ENCODE data around the gene MAN1A1. TPM values are rescaled to one million over a fixed set of nuclear protein-coding genes. Genes with fewer than 3 reads are reported as not detected.

The MAN1A1 gene
- total RNA-seq, 1 experiment from 2014 or later: 6.8 TPM

DNA sequence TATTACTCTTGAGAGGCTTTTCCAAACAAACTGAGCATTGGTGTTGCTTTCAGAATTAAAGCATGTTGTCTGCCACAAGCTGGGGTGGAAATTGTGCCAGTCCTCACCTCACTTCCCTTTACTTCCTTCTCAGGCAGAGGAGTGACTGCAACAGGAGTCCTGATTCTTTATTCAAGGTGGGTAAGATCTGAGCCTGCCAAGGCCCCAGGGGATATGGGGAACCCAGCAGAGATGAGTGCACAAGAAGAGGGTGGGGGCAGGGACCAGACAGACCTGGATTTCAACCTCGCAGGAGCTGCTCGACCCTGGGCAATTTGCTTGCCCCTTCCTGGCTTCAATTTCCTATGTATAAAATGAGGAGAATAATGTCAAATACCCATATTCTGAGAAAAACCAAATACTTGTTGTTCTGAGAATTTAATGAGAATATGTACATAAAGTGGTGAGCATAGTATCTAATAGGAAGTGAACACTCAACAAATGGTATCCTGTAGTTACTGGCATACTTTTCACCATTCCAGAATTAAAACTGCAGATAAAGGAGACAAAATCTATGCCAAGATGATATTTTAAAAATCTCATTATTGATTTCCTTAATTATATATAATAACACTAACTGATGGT is 17.8 kb downstream of the MAN1A1 start:
- Mint-ChIP-seq H3K27me3 (ENCODE audit: low read depth) (no peaks in the 10 kb centered on the region; the same call in 1 of the 2 replicates), H3K36me3 (no peaks in the 10 kb centered on the region), H3K4me1 (peaks cover 20% of the 10 kb centered on the region), H3K27ac (no peak overlapping the region), H3K9me3 (no peaks in the 10 kb centered on the region), H3K4me3 (no peak overlapping the region)
- ChIA-PET CTCF (interaction anchor here (2.5 kb wide), 1 partner anchor 19 kb away, joined by 7 read pairs; no protein-coding TSS in a partner anchor), POLR2A (no interaction called here)
- TF ChIP-seq MYBL2 (CRISPR knock-in tag; IDR thresholded peaks at IDR 0.05) (no peak), SOX15 (CRISPR knock-in tag; IDR thresholded peaks at IDR 0.05) (no peak), OVOL2 (CRISPR knock-in tag; IDR thresholded peaks at IDR 0.05; ENCODE audit: borderline replicate concordance) (no peak), ESRRA (CRISPR knock-in tag; IDR thresholded peaks at IDR 0.05; ENCODE audit: borderline replicate concordance) (no peak), CBFB (CRISPR knock-in tag; IDR thresholded peaks at IDR 0.05; ENCODE audit: low read depth) (no peak), FOXP1 (CRISPR knock-in tag; IDR thresholded peaks at IDR 0.05; ENCODE audit: borderline replicate concordance) (no peak), FOXJ3 (CRISPR knock-in tag; IDR thresholded peaks at IDR 0.05; ENCODE audit: borderline replicate concordance) (no peak), JAZF1 (CRISPR knock-in tag; IDR thresholded peaks at IDR 0.05) (no peak), TCF7 (CRISPR knock-in tag; IDR thresholded peaks at IDR 0.05; ENCODE audit: low read depth) (no peak)
- TF ChIP-seq, protein P1, sequence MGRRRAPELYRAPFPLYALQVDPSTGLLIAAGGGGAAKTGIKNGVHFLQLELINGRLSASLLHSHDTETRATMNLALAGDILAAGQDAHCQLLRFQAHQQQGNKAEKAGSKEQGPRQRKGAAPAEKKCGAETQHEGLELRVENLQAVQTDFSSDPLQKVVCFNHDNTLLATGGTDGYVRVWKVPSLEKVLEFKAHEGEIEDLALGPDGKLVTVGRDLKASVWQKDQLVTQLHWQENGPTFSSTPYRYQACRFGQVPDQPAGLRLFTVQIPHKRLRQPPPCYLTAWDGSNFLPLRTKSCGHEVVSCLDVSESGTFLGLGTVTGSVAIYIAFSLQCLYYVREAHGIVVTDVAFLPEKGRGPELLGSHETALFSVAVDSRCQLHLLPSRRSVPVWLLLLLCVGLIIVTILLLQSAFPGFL (CRISPR knock-in tag; IDR thresholded peaks at IDR 0.05; ENCODE audit: borderline replicate concordance): no peak
- TF ChIP-seq, protein P2, sequence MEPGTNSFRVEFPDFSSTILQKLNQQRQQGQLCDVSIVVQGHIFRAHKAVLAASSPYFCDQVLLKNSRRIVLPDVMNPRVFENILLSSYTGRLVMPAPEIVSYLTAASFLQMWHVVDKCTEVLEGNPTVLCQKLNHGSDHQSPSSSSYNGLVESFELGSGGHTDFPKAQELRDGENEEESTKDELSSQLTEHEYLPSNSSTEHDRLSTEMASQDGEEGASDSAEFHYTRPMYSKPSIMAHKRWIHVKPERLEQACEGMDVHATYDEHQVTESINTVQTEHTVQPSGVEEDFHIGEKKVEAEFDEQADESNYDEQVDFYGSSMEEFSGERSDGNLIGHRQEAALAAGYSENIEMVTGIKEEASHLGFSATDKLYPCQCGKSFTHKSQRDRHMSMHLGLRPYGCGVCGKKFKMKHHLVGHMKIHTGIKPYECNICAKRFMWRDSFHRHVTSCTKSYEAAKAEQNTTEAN (CRISPR knock-in tag; IDR thresholded peaks at IDR 0.05): no peak
- TF ChIP-seq, protein P3, sequence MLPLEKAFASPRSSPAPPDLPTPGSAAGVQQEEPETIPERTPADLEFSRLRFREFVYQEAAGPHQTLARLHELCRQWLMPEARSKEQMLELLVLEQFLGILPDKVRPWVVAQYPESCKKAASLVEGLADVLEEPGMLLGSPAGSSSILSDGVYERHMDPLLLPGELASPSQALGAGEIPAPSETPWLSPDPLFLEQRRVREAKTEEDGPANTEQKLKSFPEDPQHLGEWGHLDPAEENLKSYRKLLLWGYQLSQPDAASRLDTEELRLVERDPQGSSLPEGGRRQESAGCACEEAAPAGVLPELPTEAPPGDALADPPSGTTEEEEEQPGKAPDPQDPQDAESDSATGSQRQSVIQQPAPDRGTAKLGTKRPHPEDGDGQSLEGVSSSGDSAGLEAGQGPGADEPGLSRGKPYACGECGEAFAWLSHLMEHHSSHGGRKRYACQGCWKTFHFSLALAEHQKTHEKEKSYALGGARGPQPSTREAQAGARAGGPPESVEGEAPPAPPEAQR (CRISPR knock-in tag; IDR thresholded peaks at IDR 0.05): no peak
- ATAC-seq (peak; percentile 57), DNase-seq (ENCODE audit: low spot score) (no peak)

DNA sequence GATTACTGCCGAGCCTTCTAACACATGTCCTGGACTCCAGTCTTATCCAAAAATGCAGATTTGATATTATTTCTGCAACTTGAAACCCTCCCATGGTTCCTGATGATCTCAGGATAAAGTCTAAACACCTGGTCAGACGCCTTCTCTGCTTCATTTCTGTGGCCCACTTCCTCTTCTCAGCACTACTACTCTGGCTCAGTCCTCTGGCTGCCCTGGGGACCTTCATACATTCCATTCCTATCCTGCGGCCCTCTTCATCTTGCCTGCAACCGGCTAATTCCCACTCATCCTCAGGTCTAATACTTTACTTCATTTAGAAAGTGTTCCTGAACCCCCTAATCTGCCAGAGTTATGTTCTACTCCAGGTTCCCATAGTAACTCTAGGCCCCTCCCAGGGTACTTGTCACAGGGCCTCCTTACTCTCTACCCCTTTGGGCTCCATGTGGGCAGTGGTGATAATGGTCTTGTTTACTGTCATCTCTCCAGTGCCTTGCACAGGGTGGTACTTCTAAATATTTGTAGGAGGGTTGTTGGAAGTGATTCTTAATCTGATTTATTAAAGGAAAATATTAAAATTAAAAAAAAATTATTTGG is 18.9 kb downstream of the MAN1A1 start:
- H3K36me3 Mint-ChIP-seq: no peaks in the 10 kb centered on the region
- POLR2A ChIA-PET: no interaction called here
- CTCF ChIA-PET: no interaction called here
- peaks cover 23% of the 10 kb centered on the region for H3K4me1 Mint-ChIP-seq
- no peaks in the 10 kb centered on the region for H3K9me3 Mint-ChIP-seq
- ATAC-seq (no peak), DNase-seq (ENCODE audit: low spot score) (no peak)
- no peaks in the 10 kb centered on the region for H3K27me3 Mint-ChIP-seq (ENCODE audit: low read depth)
- TF ChIP-seq, protein P1 (CRISPR knock-in tag; IDR thresholded peaks at IDR 0.05; ENCODE audit: borderline replicate concordance): no peak
- TF ChIP-seq, protein P4, sequence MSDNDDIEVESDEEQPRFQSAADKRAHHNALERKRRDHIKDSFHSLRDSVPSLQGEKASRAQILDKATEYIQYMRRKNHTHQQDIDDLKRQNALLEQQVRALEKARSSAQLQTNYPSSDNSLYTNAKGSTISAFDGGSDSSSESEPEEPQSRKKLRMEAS (CRISPR knock-in tag; IDR thresholded peaks at IDR 0.05): no peak
- TF ChIP-seq, protein P5, sequence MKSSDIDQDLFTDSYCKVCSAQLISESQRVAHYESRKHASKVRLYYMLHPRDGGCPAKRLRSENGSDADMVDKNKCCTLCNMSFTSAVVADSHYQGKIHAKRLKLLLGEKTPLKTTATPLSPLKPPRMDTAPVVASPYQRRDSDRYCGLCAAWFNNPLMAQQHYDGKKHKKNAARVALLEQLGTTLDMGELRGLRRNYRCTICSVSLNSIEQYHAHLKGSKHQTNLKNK (CRISPR knock-in tag; IDR thresholded peaks at IDR 0.05): no peak
- no peak for TF ChIP-seq NR2C2 (CRISPR knock-in tag; IDR thresholded peaks at IDR 0.05)
- TF ChIP-seq RORB (CRISPR knock-in tag; IDR thresholded peaks at IDR 0.05): no peak
- TF ChIP-seq JUN (CRISPR knock-in tag; IDR thresholded peaks at IDR 0.05): no peak
- TF ChIP-seq TEAD1 (CRISPR knock-in tag; IDR thresholded peaks at IDR 0.05): no peak
- no peak for TF ChIP-seq FOXP1 (CRISPR knock-in tag; IDR thresholded peaks at IDR 0.05; ENCODE audit: borderline replicate concordance)
- TF ChIP-seq, protein P6, sequence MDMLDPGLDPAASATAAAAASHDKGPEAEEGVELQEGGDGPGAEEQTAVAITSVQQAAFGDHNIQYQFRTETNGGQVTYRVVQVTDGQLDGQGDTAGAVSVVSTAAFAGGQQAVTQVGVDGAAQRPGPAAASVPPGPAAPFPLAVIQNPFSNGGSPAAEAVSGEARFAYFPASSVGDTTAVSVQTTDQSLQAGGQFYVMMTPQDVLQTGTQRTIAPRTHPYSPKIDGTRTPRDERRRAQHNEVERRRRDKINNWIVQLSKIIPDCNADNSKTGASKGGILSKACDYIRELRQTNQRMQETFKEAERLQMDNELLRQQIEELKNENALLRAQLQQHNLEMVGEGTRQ (CRISPR knock-in tag; IDR thresholded peaks at IDR 0.05): no peak
- TF ChIP-seq, protein P7, sequence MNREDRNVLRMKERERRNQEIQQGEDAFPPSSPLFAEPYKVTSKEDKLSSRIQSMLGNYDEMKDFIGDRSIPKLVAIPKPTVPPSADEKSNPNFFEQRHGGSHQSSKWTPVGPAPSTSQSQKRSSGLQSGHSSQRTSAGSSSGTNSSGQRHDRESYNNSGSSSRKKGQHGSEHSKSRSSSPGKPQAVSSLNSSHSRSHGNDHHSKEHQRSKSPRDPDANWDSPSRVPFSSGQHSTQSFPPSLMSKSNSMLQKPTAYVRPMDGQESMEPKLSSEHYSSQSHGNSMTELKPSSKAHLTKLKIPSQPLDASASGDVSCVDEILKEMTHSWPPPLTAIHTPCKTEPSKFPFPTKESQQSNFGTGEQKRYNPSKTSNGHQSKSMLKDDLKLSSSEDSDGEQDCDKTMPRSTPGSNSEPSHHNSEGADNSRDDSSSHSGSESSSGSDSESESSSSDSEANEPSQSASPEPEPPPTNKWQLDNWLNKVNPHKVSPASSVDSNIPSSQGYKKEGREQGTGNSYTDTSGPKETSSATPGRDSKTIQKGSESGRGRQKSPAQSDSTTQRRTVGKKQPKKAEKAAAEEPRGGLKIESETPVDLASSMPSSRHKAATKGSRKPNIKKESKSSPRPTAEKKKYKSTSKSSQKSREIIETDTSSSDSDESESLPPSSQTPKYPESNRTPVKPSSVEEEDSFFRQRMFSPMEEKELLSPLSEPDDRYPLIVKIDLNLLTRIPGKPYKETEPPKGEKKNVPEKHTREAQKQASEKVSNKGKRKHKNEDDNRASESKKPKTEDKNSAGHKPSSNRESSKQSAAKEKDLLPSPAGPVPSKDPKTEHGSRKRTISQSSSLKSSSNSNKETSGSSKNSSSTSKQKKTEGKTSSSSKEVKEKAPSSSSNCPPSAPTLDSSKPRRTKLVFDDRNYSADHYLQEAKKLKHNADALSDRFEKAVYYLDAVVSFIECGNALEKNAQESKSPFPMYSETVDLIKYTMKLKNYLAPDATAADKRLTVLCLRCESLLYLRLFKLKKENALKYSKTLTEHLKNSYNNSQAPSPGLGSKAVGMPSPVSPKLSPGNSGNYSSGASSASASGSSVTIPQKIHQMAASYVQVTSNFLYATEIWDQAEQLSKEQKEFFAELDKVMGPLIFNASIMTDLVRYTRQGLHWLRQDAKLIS (CRISPR knock-in tag; IDR thresholded peaks at IDR 0.05; ENCODE audit: borderline replicate concordance): no peak
- no peak overlapping the region for H3K27ac Mint-ChIP-seq
- no peak overlapping the region for H3K4me3 Mint-ChIP-seq
